GM23248 (cell line): ENCODE data around the gene SURF1.

Experiments used
- EZH2 ChIP-seq: fragments of 200-600 bp; sonication (generic); IDR thresholded peaks from 2 replicates; pipeline ENCODE4 v1.6.1; 2018; ENCODE audit warnings: antibody characterized with exemption, mild to moderate bottlenecking; ENCODE audit not compliant: insufficient read depth, poor library complexity, severe bottlenecking
- EZH2phosphoT487 ChIP-seq: fragments of 200-600 bp; sonication (generic); IDR thresholded peaks from 2 replicates; pipeline ENCODE4 v1.6.1; 2018; ENCODE audit warnings: antibody characterized with exemption, moderate library complexity, mild to moderate bottlenecking, low read depth; ENCODE audit not compliant: insufficient read depth

DNA sequence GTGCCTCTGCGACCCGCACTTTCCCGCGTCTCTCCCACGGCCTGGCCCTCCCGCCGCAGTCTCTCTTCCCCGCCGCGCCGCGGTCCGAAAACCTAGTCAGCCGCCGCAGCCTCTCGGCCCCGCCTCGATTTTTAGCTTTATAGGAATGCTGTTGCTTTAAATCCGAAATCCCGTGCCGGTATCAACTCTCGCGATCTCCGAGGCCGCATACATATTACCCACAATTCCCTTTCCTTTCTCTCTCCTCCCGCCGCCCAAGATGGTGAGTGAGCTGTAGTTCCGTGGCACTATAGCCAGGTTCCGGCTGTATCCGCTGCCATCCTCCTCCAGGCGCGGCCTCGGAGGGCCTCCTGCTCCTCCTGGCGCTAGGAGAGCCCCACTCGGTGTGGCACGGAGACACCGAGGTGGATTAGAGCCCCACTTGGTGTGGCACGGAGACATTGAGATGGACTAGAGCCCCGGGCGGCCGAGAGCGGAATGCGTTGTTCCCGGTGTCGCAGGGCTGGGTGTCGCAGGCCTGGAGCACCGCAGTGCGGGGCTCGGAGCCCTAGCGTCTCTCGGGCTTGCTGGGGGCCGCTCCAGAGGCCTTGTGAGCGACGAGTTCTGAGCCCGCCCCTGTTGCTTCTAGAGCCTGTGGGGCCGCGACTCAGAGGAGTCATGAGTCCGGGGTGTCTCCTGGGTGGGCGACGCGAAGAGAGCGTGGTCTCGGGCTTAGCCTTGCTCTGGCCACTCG is 8.1 kb downstream of the SURF1 start, which contains the start of the genes MED22 and RPL7A:
- TF ChIP-seq EZH2 (no peak), EZH2phosphoT487 (no peak)
